CD14-positive monocyte (primary cell): Measurements from ENCODE around the gene SH3BP4. TPM values are rescaled to one million over a fixed set of nuclear protein-coding genes. Genes with fewer than 3 reads are reported as not detected.

Experiments
- DNase-seq, 3 donors: peaks; one replicate each; pipeline ENCODE4 v3.0.0-alpha.2; 2011 to 2022
- H2AFZ ChIP-seq: 2 replicates; pipeline ENCODE4 v1.6.0; 2012; ENCODE audit warnings: mild to moderate bottlenecking, low read depth, low read length, inconsistent platforms; ENCODE audit not compliant: insufficient read depth, poor library complexity, severe bottlenecking
- H3K27ac ChIP-seq, 2 donors: 1 replicate in 1 of 2; 2 replicates in 1 of 2; pipeline ENCODE4 v1.5.1; 2012 to 2013; ENCODE audit warnings: low read length in 2 of 2, control low read depth in 1 of 2, inconsistent platforms in 1 of 2, low read depth in 1 of 2, mild to moderate bottlenecking in 1 of 2
- H3K27me3 ChIP-seq, 2 donors: one replicate each; pipeline versions ENCODE4 v1.6.0 to v1.6.1; 2011 to 2013; ENCODE audit warnings: low read length in 2 of 2; ENCODE audit not compliant: control insufficient read depth in 2 of 2, insufficient read depth in 2 of 2
- H3K36me3 ChIP-seq, 2 donors: replicated peaks in 1 of 2; 1 replicate in 1 of 2; 2 replicates in 1 of 2; pipeline versions ENCODE4 v1.5.1 to v1.6.1; 2012 to 2013; ENCODE audit warnings: low read length in 2 of 2, control low read depth in 1 of 2, inconsistent platforms in 1 of 2, mild to moderate bottlenecking in 1 of 2; ENCODE audit not compliant: insufficient read depth in 2 of 2, control insufficient read depth in 1 of 2
- H3K4me1 ChIP-seq, 2 donors: 1 replicate in 1 of 2; 2 replicates in 1 of 2; pipeline versions ENCODE4 v1.5.1 to v1.6.1; 2012 to 2013; ENCODE audit warnings: low read length in 2 of 2, control low read depth in 1 of 2, inconsistent platforms in 1 of 2, mild to moderate bottlenecking in 1 of 2, moderate library complexity in 1 of 2; ENCODE audit not compliant: insufficient read depth in 2 of 2, control insufficient read depth in 1 of 2
- H3K4me2 ChIP-seq: replicated peaks from 2 replicates; pipeline ENCODE3; 2012; ENCODE audit warnings: low read length, moderate library complexity, mild to moderate bottlenecking; ENCODE audit not compliant: poor library complexity, severe bottlenecking; ENCODE audit errors: extremely low read depth
- H3K4me3 ChIP-seq, 3 experiments: fragments of 200-600 bp in 1 of 3; sonication (generic) in 1 of 3; replicated peaks in 1 of 3; 1 replicate in 2 of 3; 2 replicates in 1 of 3; pipeline ENCODE4 v1.5.1; 2011 to 2013; ENCODE audit warnings: low read length in 3 of 3, mild to moderate bottlenecking in 3 of 3, control low read depth in 2 of 3, low read depth in 2 of 3, inconsistent platforms in 1 of 3, moderate library complexity in 1 of 3
- H3K79me2 ChIP-seq: 2 replicates; pipeline ENCODE4 v1.6.0; 2012; ENCODE audit warnings: mild to moderate bottlenecking, control low read depth, inconsistent platforms, low read length, moderate library complexity; ENCODE audit not compliant: insufficient read depth
- H3K9ac ChIP-seq: 2 replicates; pipeline ENCODE4 v1.6.0; 2017; ENCODE audit warnings: low read length, mild to moderate bottlenecking; ENCODE audit not compliant: insufficient read depth, poor library complexity, severe bottlenecking
- H3K9me3 ChIP-seq, 2 donors: replicated peaks in 1 of 2; 1 replicate in 1 of 2; 2 replicates in 1 of 2; pipeline versions ENCODE4 v1.5.1 to v1.6.1; 2012 to 2013; ENCODE audit warnings: low read length in 2 of 2, control low read depth in 1 of 2; ENCODE audit not compliant: control insufficient read depth in 1 of 2, insufficient read depth in 1 of 2
- H4K20me1 ChIP-seq: 2 replicates; pipeline ENCODE4 v1.6.0; 2012; ENCODE audit warnings: mild to moderate bottlenecking, low read length, control low read depth, moderate library complexity; ENCODE audit not compliant: insufficient read depth
- H3K27ac Mint-ChIP-seq, 7 donors: one replicate each; pipeline ENCODE4 v1.8.0; 2020; ENCODE audit warnings: mild to moderate bottlenecking in 7 of 7, mixed read lengths in 7 of 7, moderate library complexity in 6 of 7, inconsistent platforms in 2 of 7
- H3K27me3 Mint-ChIP-seq, 3 donors: one replicate each; pipeline ENCODE4 v1.8.0; 2021 to 2022; ENCODE audit warnings: low read depth in 3 of 3, mild to moderate bottlenecking in 3 of 3, mixed read lengths in 3 of 3, moderate library complexity in 3 of 3, inconsistent platforms in 1 of 3
- H3K36me3 Mint-ChIP-seq, 2 donors: one replicate each; pipeline ENCODE4 v1.8.0; 2020; ENCODE audit warnings: mixed read lengths in 2 of 2, inconsistent platforms in 1 of 2, mild to moderate bottlenecking in 1 of 2
- H3K4me1 Mint-ChIP-seq: one replicate; pipeline ENCODE4 v1.8.0; 2020; ENCODE audit warnings: mild to moderate bottlenecking, mixed read lengths
- H3K4me3 Mint-ChIP-seq, 2 donors: one replicate each; pipeline ENCODE4 v1.8.0; 2020; ENCODE audit warnings: mild to moderate bottlenecking in 2 of 2, mixed read lengths in 2 of 2, moderate library complexity in 1 of 2
- H3K9me3 Mint-ChIP-seq, 7 donors: one replicate each; pipeline ENCODE4 v1.8.0; 2020 to 2022; ENCODE audit warnings: mixed read lengths in 7 of 7, mild to moderate bottlenecking in 6 of 7, moderate library complexity in 6 of 7, inconsistent platforms in 2 of 7
- CTCF ChIP-seq: fragments of 200-600 bp; IDR thresholded peaks from one replicate; pipeline ENCODE4 v1.8.0; 2022; ENCODE audit warnings: antibody characterized with exemption, mild to moderate bottlenecking
- WGBS: methylation state at CpG from one replicate; pipeline ENCODE4 v1.1.5; 2013; ENCODE audit warnings: missing lambda C conversion rate; ENCODE audit not compliant: insufficient coverage; 5-methylcytosine and 5-hydroxymethylcytosine counted together
- intact Hi-C, 2 donors: fragments of 100-400 bp; cut with micrococcal nuclease; formaldehyde crosslinking; loops; one replicate each; pipeline versions ENCODE4 v1.15.0 to v1.15.1; 2023
- polyA plus RNA-seq, 3 donors: library from polyadenylated mRNA; depleted of rRNA in 1 of 3; unstranded in 2 of 3; stranded (reverse) in 1 of 3; fragments of 300-500 nt in 2 of 3; fragments of >200 nt in 1 of 3; fragmentation: Illumina TruSeq in 2 of 3; gene quantifications; 1 replicate in 2 of 3; 2 replicates in 1 of 3; pipeline ENCODE4 v1.2.3, GENCODE V29; 2012 to 2021

SH3BP4 gene
- polyA plus RNA-seq, 3 donors = 0.66 to 1.6 (median 1.3) TPM

- H3K27ac Mint-ChIP-seq = no peak overlapping the region
- H4K20me1 ChIP-seq = no peaks in the 10 kb centered on the region
- no peak overlapping the region for H3K4me3 ChIP-seq
- 58% methylated on average over 7 of the region's 11 CpGs for WGBS
- H3K27me3 ChIP-seq = no peaks in the 10 kb centered on the region
- DNase-seq = peak in 2 of 3 donors; percentile 21 to 26
- H3K79me2 ChIP-seq = no peaks in the 10 kb centered on the region
- peaks cover 31% of the 10 kb centered on the region for H3K4me1 Mint-ChIP-seq
- TF ChIP-seq CTCF = no peak
- H3K4me3 Mint-ChIP-seq = peak overlapping the region in 1 of 2 donors; percentile 54
- H3K36me3 ChIP-seq = no peaks in the 10 kb centered on the region
- no peak overlapping the region for H3K27ac ChIP-seq
- peaks cover 9 to 14% (median 9%) of the 10 kb centered on the region in 3 donors for H3K27me3 Mint-ChIP-seq
- no peak overlapping the region for H2AFZ ChIP-seq
- peaks cover 0 to 4% (median 0%) of the 10 kb centered on the region in 7 donors for H3K9me3 Mint-ChIP-seq
- H3K36me3 Mint-ChIP-seq = peaks cover 5 to 6% of the 10 kb centered on the region in 2 donors
- H3K4me2 ChIP-seq = peak overlapping the region; percentile 16
- intact Hi-C loops = no loop called here
- no peak overlapping the region for H3K9ac ChIP-seq
- no peaks in the 10 kb centered on the region for H3K9me3 ChIP-seq
- peaks cover 14 to 29% of the 10 kb centered on the region in 2 donors for H3K4me1 ChIP-seq
Measured at GRCh38 chr2:234999740-235000425, 48.1 kb downstream of the SH3BP4 start.

DNA sequence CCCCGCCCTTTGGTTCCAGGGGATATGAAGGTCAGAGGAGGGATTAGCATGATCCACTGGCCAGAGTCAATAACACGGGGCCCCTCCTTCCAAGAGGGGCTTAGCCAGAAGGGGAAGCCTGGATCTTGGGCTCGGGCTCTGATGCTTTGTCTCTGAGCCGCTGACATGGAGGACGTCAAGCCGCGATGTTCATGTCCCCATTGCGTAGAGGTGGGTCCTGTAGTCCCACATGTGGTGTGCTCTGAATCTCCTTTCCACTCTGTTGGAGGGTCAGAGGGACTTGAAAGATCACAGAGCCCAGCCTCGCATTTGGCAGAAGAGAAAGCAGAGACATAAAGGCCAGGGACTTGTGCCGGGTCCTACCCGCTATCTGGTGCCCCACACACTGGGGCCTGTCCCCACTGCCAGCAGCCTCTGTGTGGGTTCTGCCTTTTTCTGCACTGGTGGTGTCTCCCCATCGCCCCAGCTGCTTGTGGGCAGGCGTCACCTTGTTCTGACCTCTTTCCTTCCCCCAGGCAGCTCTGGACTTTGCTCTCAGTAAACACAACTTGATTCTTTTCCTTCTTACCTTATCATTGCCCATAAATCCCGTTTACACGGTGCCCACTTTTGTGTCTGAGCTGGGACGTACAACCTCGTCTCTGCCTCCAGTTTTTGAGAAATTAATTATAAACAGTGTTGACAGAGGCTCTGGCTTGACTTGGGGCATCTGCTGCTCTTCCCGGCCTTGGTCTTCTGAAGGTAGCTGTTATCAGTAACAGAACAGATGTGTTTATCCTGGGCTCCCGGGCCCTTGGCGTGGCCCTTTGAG lies 48.8 kb downstream of the SH3BP4 start:
- Mint-ChIP-seq H3K4me1 (peaks cover 24% of the 10 kb centered on the region), H3K27me3 (peaks cover 6 to 10% (median 8%) of the 10 kb centered on the region in 3 donors), H3K4me3 (peak overlapping the region in 1 of 2 donors; percentile 54), H3K27ac (no peak overlapping the region), H3K9me3 (peaks cover 0 to 4% (median 0%) of the 10 kb centered on the region in 7 donors), H3K36me3 (peaks cover under 1 to 3% of the 10 kb centered on the region in 2 donors)
- intact Hi-C loops = no loop called here
- no peak for TF ChIP-seq CTCF
- Histone ChIP-seq H3K9me3 (no peaks in the 10 kb centered on the region), H3K4me1 (peaks cover 9 to 23% of the 10 kb centered on the region in 2 donors), H2AFZ (no peak overlapping the region), H3K79me2 (no peaks in the 10 kb centered on the region), H3K27me3 (no peaks in the 10 kb centered on the region), H3K27ac (no peak overlapping the region), H3K9ac (no peak overlapping the region), H4K20me1 (no peaks in the 10 kb centered on the region), H3K4me2 (peak overlapping the region; percentile 16), H3K4me3 (no peak overlapping the region), H3K36me3 (no peaks in the 10 kb centered on the region)
- no peak for DNase-seq
- WGBS = 94% methylated on average over 17 of the region's 20 CpGs
